Measurements from ENCODE around the gene CELF6. TPM values are rescaled to one million over a fixed set of nuclear protein-coding genes. Genes with fewer than 3 reads are reported as not detected.

Gene CELF6
- total RNA-seq, 1 experiment from 2014 or later: not detected

DNA sequence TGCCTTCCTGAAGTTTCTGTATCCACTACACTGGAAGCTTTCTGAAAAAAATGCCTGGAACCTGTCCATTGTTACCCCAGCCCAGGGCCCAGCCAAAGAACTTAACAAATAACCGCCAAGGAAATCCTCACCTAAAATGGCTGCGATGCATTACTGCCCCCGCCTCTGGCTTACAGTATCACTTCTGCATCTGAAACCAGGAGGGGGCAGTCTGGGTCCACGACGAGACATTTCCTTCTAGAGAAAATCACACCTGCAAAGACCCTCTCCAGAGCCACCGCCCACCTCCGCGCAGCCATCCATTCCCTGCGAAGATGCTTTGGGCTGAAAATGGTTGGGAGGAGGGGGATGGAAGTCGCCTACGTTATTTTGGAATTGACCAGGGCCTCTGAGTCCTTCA lies 22.4 kb upstream of the CELF6 start:
- H3K36me3 ChIP-seq (ENCODE audit: insufficient read depth, low read length, poor library complexity, severe bottlenecking): no peaks in the 10 kb centered on the region
- no peaks in the 10 kb centered on the region for H3K9me3 ChIP-seq (ENCODE audit: low read depth, low read length, poor library complexity, severe bottlenecking)
- ChIA-PET CTCF (no interaction called here), POLR2A (ENCODE audit: low non-redundant PET) (no interaction called here)
- intact Hi-C loops (cut with micrococcal nuclease; ENCODE audit: unreplicated experiment): no loop called here
- H3K4me1 ChIP-seq (ENCODE audit: insufficient read depth, low read length, poor library complexity, severe bottlenecking): no peaks in the 10 kb centered on the region
- peak; percentile 40 for DNase-seq (ENCODE audit: low spot score)
- no TSS peak for BruUV-seq (replicated peaks)
- no peak for TF ChIP-seq EZH2 (IDR thresholded peaks at IDR 0.05; ENCODE audit: borderline replicate concordance, low read depth, low read length, poor library complexity, severe bottlenecking)
- TF ChIP-seq, protein P1, sequence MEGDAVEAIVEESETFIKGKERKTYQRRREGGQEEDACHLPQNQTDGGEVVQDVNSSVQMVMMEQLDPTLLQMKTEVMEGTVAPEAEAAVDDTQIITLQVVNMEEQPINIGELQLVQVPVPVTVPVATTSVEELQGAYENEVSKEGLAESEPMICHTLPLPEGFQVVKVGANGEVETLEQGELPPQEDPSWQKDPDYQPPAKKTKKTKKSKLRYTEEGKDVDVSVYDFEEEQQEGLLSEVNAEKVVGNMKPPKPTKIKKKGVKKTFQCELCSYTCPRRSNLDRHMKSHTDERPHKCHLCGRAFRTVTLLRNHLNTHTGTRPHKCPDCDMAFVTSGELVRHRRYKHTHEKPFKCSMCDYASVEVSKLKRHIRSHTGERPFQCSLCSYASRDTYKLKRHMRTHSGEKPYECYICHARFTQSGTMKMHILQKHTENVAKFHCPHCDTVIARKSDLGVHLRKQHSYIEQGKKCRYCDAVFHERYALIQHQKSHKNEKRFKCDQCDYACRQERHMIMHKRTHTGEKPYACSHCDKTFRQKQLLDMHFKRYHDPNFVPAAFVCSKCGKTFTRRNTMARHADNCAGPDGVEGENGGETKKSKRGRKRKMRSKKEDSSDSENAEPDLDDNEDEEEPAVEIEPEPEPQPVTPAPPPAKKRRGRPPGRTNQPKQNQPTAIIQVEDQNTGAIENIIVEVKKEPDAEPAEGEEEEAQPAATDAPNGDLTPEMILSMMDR (conservative IDR thresholded peaks at IDR 0.05; ENCODE audit: low read depth, low read length): peak; percentile 58
- no peak overlapping the region for H3K4me3 ChIP-seq (ENCODE audit: low read depth, low read length, poor library complexity, severe bottlenecking)
- H3K27ac ChIP-seq (ENCODE audit: low read depth, low read length, poor library complexity, severe bottlenecking): no peak overlapping the region
- H3K27me3 ChIP-seq (replicated peaks; ENCODE audit: insufficient read depth, low read depth, low read length, poor library complexity): no peaks in the 10 kb centered on the region

DNA sequence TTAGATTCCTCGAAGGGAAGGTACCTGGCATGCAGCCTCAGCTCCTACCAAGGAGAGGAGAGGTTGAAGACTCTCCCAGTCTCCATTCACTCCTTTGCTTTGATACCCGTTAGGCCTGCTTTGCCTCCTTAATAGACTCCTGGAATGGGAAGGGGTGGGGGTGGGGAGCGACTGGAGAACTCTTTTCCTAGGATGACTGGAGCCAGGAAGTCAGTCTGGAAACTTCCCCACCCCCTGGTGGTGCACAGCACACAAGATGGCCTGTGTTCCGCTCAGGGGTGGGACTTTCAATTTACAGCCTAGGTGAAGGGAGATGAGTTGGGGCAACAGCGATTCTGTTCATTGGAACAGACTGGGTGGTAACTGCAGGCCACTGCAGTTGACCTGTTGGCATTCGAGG lies 21.4 kb upstream of the CELF6 start:
- no peaks in the 10 kb centered on the region for H3K9me3 ChIP-seq (ENCODE audit: low read depth, low read length, poor library complexity, severe bottlenecking)

DNA sequence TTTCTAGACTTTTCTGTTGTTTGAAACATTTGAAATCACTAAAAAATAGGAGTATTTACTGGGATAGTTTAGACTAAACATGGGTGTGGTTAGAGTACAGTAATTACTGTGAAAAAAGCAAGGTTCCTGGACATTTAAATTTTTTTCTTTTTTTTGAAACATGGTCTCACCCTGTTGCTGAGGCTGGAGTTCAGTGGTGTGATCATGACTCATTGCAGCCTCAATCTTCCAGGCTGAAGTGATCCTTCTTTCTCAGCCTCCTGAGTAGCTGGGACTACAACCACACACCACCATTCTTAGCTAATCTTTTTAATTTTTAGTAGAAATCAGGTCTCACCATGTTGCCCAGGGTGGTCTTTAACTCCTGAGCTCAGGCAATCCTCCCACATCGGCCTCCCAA lies 20.4 kb upstream of the CELF6 start:
- no TSS peak for BruUV-seq (replicated peaks)
- Histone ChIP-seq H3K27me3 (replicated peaks; ENCODE audit: insufficient read depth, low read depth, low read length, poor library complexity) (no peaks in the 10 kb centered on the region), H3K4me1 (ENCODE audit: insufficient read depth, low read length, poor library complexity, severe bottlenecking) (no peaks in the 10 kb centered on the region), H3K4me3 (ENCODE audit: low read depth, low read length, poor library complexity, severe bottlenecking) (no peak overlapping the region), H3K36me3 (ENCODE audit: insufficient read depth, low read length, poor library complexity, severe bottlenecking) (no peaks in the 10 kb centered on the region), H3K27ac (ENCODE audit: low read depth, low read length, poor library complexity, severe bottlenecking) (no peak overlapping the region), H3K9me3 (ENCODE audit: low read depth, low read length, poor library complexity, severe bottlenecking) (no peaks in the 10 kb centered on the region)
- DNase-seq (ENCODE audit: low spot score): no peak
- ChIA-PET POLR2A (ENCODE audit: low non-redundant PET) (no interaction called here), CTCF (no interaction called here)
- TF ChIP-seq, protein P1 (conservative IDR thresholded peaks at IDR 0.05; ENCODE audit: low read depth, low read length): no peak
- TF ChIP-seq EZH2 (IDR thresholded peaks at IDR 0.05; ENCODE audit: borderline replicate concordance, low read depth, low read length, poor library complexity, severe bottlenecking): no peak
- intact Hi-C loops (cut with micrococcal nuclease; ENCODE audit: unreplicated experiment): no loop called here

More for the DNA sequence above, 21.4 kb upstream of the CELF6 start:
- DNase-seq (ENCODE audit: low spot score): peak; percentile 26
- no TSS peak for BruUV-seq (replicated peaks)
- intact Hi-C loops (cut with micrococcal nuclease; ENCODE audit: unreplicated experiment): no loop called here
- POLR2A ChIA-PET (ENCODE audit: low non-redundant PET): no interaction called here
- CTCF ChIA-PET: interaction anchor here (0.6 kb wide), 1 partner anchor 141 kb away, joined by 5 read pairs; no protein-coding TSS in a partner anchor
- H3K4me3 ChIP-seq (ENCODE audit: low read depth, low read length, poor library complexity, severe bottlenecking): no peak overlapping the region
- H3K4me1 ChIP-seq (ENCODE audit: insufficient read depth, low read length, poor library complexity, severe bottlenecking): no peaks in the 10 kb centered on the region
- no peak overlapping the region for H3K27ac ChIP-seq (ENCODE audit: low read depth, low read length, poor library complexity, severe bottlenecking)
- no peaks in the 10 kb centered on the region for H3K27me3 ChIP-seq (replicated peaks; ENCODE audit: insufficient read depth, low read depth, low read length, poor library complexity)
- TF ChIP-seq, protein P1 (conservative IDR thresholded peaks at IDR 0.05; ENCODE audit: low read depth, low read length): peak; percentile 39; the same call in 1 of the 2 replicates
- TF ChIP-seq EZH2 (IDR thresholded peaks at IDR 0.05; ENCODE audit: borderline replicate concordance, low read depth, low read length, poor library complexity, severe bottlenecking): no peak
- no peaks in the 10 kb centered on the region for H3K36me3 ChIP-seq (ENCODE audit: insufficient read depth, low read length, poor library complexity, severe bottlenecking)
